OCI-LY3 (cell line): ENCODE measurements around the gene SNTG2.

Source experiments
- CTCF ChIP-seq: fragments of 200-600, 300-600 bp; sonication (generic); IDR thresholded peaks from 2 replicates; pipeline ENCODE4 v1.5.1; 2014; ENCODE audit warnings: antibody characterized with exemption, low read length, low read depth
- EZH2phosphoT487 ChIP-seq: fragments of 200-600 bp; shearing (Covaris generic); IDR thresholded peaks from 2 replicates; pipeline ENCODE4 v1.6.1; 2018; ENCODE audit warnings: antibody characterized with exemption, mixed run types, low read depth

- TF ChIP-seq CTCF (no peak), EZH2phosphoT487 (no peak)
These were observed 88.9 kb downstream of the SNTG2 start for GRCh38 chr2:1039549-1039948.
